GM18907 (cell line): ENCODE results near the gene SUCLG1.
"Not testable (repeated sequence)": the region's sequence is repeated elsewhere in the genome, so short reads cannot be mapped to it uniquely, and the experiment has no call there.

ENCODE experiments used
- ATAC-seq: cut with Tn5 transposase; IDR thresholded peaks from one replicate; pipeline ENCODE4 v1.9.1; 2021; ENCODE audit warnings: mild to moderate bottlenecking, moderate library complexity; ENCODE audit not compliant: unreplicated experiment

Gene SUCLG1

DNA sequence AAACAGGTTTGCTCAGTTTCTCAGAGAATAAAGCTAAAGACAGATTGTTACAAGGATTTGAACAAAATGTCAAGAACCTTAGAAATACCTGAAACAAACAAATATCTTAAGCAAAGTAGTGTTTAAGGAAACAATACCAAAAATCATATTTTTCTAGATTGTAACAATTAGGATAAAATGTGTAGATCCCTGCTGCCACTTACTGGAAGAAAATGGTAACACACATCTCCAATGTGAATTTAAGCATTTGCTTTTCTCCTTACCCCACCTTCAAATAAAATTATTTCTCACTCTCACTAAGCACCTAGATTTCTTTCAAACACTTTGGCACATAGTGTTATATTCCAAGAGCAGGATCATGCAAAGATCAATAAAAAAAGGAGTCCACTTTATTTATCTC lies 34.9 kb downstream of the SUCLG1 start:
- ATAC-seq = no peak

DNA sequence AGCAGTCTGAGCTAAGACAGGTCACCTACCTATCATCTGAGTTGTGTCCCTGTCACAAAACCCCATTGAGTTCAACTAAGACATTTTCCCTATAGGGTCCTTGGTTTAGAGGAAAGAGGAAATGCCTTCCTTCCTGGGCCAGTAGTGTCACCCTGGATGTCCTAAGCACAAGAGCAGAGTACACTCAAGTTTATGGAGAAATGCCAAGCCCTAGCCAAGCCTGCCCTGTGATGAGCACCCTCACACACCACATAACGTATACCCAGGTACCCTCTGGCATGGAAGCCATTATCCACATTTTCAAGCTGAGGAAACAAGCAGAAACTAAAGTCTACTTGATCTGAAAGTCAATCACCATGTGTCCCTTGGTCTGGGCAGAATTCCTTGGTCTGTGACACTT lies 37.3 kb downstream of the SUCLG1 start:
- no peak for ATAC-seq

DNA sequence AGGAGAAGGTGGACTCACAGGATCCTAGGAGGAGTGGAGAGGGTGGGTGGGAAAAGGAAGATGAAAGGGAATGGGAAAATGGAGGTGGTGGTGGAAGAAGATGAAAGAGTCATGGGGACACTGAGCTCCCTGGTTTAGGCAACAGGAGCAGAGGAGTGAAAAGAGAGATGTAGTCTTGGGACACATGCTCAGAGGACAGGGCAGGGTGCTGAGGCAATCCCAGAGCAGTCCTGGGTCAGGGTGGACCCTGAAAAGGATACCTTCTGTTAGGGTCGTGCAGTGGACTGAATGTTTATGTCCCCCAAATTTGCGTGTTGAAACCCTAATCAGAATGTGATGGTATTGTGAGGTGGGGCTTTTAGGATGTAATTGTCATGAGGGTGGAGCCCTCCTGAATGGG lies 37.9 kb downstream of the SUCLG1 start:
- ATAC-seq = no peak

DNA sequence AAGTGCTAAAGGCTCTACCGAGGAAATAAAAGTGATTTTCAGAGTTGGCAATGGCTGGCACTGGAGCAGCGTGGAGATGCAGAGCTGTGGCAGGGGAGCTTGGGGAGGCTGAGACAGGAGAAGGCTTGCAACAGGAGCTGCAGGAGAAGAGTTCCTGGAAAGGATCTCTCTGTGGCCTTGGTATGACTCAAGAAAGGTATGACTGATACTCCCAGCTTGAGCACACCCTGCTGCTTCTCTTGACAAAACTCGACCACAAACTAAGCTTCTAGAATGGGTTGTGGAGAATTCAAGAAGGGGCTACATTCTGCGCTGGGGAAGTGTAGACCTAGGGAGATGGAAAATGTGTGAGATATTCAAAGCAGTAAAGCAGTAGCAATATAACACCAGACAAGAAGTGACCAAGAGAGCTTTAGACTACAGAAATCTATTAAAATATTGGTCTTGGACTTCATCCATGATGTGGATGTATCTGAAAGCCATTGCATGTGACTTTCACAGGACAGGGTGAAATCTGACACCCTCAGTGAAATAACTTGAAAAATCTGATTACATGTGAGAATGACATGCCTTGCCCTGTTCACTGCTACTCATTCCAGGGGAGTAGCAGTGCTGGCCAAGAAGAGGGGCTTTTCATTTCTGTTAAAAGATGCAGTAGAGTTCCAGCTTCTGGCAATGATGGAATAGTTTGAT lies 41.5 kb downstream of the SUCLG1 start:
- no peak for ATAC-seq

DNA sequence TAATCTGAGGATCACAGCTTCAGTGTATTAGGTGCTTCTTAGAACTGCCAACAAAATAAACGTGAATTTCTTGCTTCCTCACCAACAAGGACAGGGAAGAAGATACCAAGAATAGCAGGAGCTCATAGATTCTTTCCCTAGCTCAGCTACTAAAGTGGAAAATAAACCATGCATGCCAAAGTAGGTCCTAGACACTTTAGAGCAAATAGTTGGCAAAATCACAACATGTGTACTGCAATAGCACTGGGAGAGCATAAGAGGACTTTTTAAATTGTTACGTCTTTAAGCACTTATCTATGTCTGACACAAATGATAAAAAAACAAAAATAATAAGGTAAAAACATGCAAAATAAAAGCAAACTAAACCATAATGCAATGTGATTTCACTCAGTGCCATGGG lies 49.5 kb downstream of the SUCLG1 start:
- no peak for ATAC-seq

DNA sequence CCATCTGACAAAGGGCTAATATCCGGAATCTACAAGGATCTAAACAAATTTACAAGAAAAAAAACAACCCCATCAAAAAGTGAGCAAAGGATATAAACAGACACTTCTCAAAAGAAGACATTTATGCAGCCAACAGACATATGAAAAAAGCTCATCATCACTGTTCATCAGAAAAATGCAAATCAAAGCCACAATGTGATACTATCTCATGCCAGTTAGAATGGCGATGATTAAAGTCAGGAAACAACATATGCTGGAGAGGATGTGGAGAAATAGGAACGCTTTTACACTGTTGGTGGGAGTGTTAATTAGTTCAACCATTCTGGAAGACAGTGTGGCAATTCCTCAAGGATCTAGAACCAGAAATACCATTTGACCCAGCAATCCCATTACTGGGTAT lies 57.0 kb downstream of the SUCLG1 start:
- not testable (repeated sequence) for ATAC-seq

DNA sequence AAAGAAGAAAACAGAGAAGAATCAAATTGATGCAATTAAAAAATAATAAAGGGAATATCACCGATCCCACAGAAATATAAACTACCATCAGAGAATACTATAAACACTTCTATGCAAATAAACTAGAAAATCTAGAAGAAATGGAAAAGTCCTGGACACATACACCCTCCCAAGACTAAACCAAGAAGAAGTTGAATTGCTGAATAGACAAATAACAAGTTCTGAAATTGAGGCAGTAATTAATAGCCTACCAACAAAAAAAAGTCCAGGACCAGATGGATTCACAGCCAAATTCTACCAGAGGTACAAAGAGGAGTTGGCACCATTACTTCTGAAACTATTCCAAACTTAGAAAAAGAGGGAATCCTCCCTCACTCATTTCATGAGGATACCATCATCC lies 59.2 kb downstream of the SUCLG1 start:
- not testable (repeated sequence) for ATAC-seq

DNA sequence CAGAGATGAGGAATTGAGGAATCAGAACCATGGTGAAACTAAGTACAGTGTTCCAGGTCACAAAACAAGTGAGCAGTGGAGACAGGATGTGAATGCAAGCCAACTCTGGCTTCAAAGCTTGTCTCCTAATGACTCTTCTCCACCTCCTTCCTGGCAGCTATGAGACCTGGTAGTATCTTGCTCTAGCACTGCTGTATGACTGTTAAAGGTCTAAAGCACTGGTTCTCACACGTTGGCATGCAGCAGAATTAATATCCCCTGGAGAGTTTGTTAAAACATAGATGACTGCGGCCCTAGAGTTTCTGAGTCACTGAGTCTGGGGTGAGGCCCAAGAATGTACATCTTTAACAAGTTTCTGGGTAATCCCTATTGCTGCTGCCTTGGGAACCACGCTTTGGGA lies 63.3 kb downstream of the SUCLG1 start:
- no peak for ATAC-seq

DNA sequence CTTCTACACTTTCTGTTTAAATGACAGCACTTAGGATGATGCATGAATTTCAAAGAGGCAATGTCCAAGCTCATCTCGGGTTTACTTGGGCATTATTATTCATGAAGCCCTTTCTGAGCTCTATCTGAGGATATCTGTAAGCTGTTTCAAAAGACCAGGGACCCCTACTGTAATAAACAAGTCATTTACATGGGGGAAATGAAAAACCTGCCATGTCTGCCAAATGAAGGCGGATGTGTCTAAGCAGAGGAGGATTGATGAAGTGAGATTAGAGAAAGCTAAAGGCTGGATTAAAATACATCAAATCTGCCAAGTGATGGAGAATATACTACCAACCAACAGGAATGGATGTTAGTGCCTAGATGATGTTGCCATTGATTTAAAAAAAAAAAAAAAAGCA lies 64.5 kb downstream of the SUCLG1 start:
- no peak for ATAC-seq

DNA sequence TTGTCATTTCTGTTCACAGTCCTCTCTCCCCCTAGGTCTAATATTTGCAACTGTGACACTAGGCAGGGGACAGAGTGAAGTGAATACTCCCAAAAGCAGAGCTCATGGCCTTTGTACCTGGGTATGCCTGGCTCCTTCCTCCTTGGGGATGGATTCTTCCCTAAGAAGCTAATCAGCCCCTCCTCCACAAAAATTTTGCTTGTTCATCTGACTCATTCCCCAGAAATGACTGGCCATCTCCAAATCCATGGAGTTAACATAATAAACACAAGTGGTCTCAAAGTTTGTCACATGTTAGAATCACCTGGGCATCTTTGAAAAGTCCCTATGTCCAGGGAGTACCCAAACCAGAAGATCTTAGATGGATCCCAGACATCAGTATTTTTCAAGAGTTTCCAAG lies 65.3 kb downstream of the SUCLG1 start:
- no peak for ATAC-seq

DNA sequence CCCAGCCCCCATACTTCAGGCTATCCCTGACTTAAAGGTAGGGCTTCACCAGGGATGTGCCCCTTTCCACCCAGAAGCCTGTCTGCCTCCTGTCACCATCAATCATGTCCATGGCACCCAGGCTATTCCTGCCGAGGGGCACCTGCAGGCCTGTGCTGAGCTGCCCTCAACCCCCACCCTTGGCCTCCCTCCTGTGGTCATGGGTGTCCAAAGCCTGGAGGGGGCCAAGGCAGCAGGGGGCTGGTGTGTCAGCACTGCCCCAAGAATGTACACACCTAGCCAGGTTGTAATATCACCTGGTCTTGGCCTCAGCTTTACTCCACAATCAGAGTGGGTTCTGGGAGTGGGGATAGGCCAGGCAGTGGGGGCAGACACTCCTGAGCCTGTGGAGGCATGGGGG lies 69.3 kb downstream of the SUCLG1 start:
- no peak for ATAC-seq

DNA sequence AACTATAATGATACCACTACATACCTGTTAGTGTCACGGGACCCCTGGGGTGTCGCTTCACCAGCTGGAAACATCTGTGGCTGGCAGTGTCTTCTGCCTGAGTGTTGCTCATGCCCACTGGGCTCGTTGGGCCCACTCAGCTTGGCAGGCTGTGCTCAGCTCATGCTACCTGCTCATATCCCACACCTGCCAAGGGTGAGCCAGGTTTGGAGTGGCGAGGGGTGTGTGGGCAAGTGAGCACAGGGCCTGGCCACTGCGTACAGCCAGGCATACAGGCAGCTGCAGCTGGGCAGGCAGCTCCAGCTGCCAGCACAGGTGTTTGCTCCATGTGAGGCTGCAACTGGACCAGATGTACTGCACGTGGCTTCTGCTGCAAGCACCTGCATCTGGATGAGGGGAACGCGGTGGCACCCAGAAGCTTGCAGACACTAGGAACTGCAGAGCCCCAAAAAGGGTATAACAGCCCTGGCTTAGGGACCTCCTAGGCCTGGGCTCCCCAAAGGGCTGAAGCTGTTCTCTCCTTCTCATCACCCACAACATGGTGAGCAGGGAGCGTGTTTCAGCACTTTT lies 70.1 kb downstream of the SUCLG1 start:
- ATAC-seq = no peak

DNA sequence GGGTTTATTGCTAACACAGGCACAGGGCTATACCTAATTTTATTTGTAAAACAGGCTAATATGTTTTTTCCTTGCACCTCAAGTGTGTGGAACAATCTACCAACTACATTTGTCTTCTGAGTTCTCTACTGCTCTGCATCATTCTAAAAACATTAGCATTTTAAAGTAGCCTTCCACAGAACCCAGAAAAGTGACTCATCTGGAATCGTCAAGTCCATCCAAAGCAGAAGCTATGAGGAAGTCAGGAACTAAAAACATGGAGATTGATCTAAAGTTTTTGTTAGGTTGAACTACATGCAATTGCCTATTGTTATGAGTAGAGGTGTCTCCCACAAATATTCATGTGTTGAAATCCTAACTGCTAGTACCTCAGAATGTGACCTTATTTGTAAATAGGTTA lies 70.9 kb downstream of the SUCLG1 start:
- no peak for ATAC-seq

DNA sequence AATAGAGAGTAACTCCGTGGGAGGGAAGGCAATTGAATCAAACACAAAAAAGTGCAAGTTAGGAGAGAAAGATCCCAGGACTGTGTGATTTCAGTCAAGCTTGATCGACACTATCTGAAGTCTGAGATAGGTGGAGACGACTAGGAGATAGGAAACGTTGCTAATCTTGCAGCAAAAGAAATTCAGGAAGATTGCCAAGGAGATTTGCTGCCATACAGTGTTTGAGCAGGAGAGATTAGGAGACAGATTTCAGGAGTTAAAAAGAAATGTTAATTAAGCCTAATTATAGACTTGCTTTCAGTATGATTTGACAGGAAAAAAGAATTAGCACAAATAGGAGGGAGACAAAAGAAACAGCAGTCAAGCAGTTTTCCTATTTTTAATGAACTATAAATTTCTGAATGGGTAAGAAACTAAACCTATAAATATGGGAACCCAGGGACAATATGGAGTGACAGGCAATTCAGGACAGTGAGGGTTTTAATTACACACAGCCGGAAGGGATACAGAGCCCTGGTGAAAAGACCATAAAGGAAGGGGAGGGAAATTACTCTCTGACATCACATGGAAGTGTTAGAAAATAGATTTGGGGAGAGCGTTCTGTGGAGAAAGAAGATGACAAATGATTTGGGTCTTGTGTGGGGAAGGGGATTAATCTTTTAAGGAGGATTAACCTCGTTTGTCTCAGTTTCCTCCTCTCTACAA lies 72.6 kb downstream of the SUCLG1 start:
- no peak for ATAC-seq

DNA sequence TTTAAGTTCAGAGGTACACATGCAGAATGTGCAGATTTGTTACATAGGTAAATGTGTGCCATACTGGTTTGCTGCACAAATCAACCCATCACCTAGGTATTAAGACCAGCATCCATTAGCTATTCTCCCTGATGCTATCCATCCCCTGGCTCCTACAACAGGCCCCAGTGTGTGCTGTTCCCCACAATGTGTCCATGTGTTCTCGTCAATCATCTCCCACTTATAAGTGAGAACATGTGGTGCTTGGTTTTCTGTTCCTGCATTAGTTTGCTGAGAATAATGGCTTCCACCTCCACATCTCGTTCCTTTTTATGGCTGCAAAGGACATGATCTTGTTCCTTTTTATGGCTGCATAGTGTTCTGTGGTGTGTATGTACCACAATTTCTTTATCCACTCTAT lies 75.8 kb downstream of the SUCLG1 start:
- no peak for ATAC-seq

DNA sequence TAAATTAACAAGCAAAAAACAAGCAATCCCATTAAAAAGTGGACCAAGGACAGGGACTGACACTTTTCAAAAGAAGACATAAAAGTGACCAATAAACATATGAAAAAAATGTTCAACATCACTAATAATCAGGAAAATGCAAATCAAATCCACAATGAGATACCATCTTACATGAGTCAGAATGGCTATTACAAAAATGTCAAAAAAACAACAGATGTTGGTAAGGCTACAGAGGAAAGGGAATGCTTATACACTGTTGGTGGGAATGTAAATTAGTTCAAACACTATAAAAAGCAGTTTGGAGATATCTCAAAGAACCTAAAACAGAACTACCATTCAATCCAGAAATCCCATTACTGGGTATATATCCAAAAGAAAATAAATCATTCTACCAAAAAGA lies 78.2 kb downstream of the SUCLG1 start:
- no peak for ATAC-seq

DNA sequence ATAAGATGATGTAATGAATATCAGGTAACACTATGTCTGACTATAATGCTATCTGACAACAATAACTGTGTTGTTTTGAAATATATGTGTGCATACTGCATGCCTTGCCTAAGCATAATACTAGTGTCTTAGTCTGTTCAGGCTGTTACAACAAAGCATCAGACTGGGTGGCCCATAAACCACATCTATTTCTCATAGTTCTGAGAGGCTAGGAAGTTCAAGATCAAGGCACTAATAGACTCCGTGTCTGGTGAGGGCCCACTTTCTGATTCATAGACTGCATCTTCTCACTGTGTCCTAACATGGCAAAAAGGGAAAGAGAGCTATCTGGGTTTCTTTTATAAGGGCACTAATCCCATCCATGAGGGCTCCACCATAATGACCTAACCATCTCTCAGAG lies 80.1 kb downstream of the SUCLG1 start:
- no peak for ATAC-seq

DNA sequence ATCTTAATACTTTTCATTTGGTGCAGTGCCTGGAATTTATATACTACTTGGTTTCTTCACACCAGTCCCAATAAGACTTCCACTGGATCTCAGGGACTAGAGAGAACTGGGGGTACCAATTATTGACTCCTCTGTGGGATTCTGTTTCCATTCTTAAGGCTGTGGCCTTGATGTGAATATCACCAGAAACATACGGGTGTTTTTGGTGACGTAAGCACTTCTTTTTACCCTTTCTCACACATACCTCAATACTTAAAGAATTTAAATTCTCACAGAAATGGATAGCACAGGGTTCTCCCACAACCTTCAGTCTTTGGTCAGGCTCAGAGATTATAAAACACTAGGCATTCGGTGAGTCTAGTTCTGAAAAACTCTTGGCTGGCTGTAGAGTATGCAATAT lies 84.1 kb downstream of the SUCLG1 start:
- no peak for ATAC-seq

DNA sequence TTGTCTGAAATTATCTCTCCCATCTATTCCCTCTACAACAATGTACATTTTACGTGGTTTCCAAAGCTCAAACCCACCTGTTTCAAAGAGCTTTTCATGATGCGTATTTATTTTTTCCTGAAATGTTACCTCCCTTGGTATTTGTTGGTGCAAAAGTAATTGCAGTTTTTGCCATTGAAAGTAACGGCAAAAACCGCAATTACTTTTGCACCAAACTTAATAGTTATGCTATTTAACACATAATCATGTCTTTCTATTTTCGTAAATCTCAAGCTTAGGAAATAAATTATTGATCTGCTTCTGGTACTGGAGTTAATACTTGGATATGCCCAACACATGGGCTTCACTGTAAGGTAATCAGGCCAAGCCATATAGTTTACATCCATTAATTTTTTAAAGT lies 85.2 kb downstream of the SUCLG1 start:
- no peak for ATAC-seq
